Heart left ventricle (tissue), 16 donors: ENCODE results near the gene TLL1. TPM values are rescaled to one million over a fixed set of nuclear protein-coding genes. Genes with fewer than 3 reads are reported as not detected.

Source experiments
- ATAC-seq, 4 donors: fragments of 200-7000 bp; cut with Tn5 transposase; one replicate each; pipeline ENCODE4 v1.9.1; 2020 to 2022; ENCODE audit warnings: moderate library complexity in 4 of 4, mild to moderate bottlenecking in 3 of 4, moderate number of reproducible peaks in 1 of 4
- DNase-seq, 5 donors: peaks; one replicate each; pipeline ENCODE4 v3.0.0-alpha.2; 2020
- H3K27ac ChIP-seq, 12 donors: fragments of 200-600 bp; sonication (generic) in 4 of 12; one replicate each; pipeline versions ENCODE4 v1.5.0 to v1.8.0; 2016 to 2022; ENCODE audit warnings: mild to moderate bottlenecking in 2 of 12
- H3K27me3 ChIP-seq, 9 donors: fragments of 200-600 bp; sonication (generic) in 2 of 9; one replicate each; pipeline versions ENCODE4 v1.5.1 to v1.8.0; 2016 to 2022; ENCODE audit warnings: mild to moderate bottlenecking in 3 of 9
- H3K36me3 ChIP-seq, 9 donors: fragments of 200-600 bp; sonication (generic) in 2 of 9; one replicate each; pipeline versions ENCODE4 v1.5.0 to v1.8.0; 2018 to 2022; ENCODE audit warnings: mild to moderate bottlenecking in 2 of 9
- H3K4me1 ChIP-seq, 12 donors: fragments of 200-600 bp; sonication (generic) in 4 of 12; one replicate each; pipeline versions ENCODE4 v1.5.0 to v1.8.0; 2016 to 2022; ENCODE audit warnings: mild to moderate bottlenecking in 3 of 12
- H3K4me3 ChIP-seq, 12 donors: fragments of 200-600 bp; sonication (generic) in 4 of 12; one replicate each; pipeline versions ENCODE4 v1.5.0 to v1.8.0; 2017 to 2022; ENCODE audit warnings: mild to moderate bottlenecking in 9 of 12, moderate library complexity in 4 of 12
- H3K9me3 ChIP-seq, 12 donors: fragments of 200-600 bp; sonication (generic) in 4 of 12; one replicate each; pipeline versions ENCODE4 v1.5.0 to v1.8.0; 2016 to 2022; ENCODE audit warnings: mild to moderate bottlenecking in 1 of 12
- CTCF ChIP-seq, 12 donors: fragments of 200-600 bp; sonication (generic) in 4 of 12; IDR thresholded peaks; one replicate each; pipeline versions ENCODE4 v1.5.0 to v1.8.0; 2018 to 2022; ENCODE audit warnings: antibody characterized with exemption in 12 of 12, mild to moderate bottlenecking in 5 of 12
- POLR2A ChIP-seq, 2 donors: fragments of 450-650 bp; IDR thresholded peaks; one replicate each; pipeline ENCODE4 v1.6.1; 2017; ENCODE audit warnings: antibody characterized with exemption in 2 of 2, mild to moderate bottlenecking in 2 of 2, moderate library complexity in 2 of 2
- WGBS, 4 donors: extraction: QIAGEN DNeasy Blood & Tissue Kit in 2 of 4; methylation state at CpG; one replicate each; pipeline versions ENCODE4 v1.1.5 to v1.1.7; 2013 to 2018; 5-methylcytosine and 5-hydroxymethylcytosine counted together
- intact Hi-C, 10 donors: fragments of 100-400 bp; cut with DNase I; formaldehyde crosslinking; loops; one replicate each; pipeline versions ENCODE4 v1.11.1 to v1.14.2; 2022
- polyA plus RNA-seq, 2 donors: library from polyadenylated mRNA; stranded (reverse); fragments of 200-250 nt; gene quantifications; one replicate each; pipeline ENCODE4 v1.2.3, GENCODE V29; 2013
- total RNA-seq, 9 donors: library from RNA; depleted of rRNA in 2 of 9; stranded (reverse); fragments of >200 nt in 2 of 9; fragmentation: NEBNext Ultra II Directional in 3 of 9; extraction: Animal tissue kit (Norgen Biotek cat#: 25700) in 3 of 9; gene quantifications; one replicate each; pipeline versions ENCODE4 v1.1.0 to v1.2.4, GENCODE V29; 2016 to 2023
- donor health status: ischemic (EF 13 %, LVEDD 7.1; RV severe dilation, severe dysfunction).
- donor health status: healthy with polysubstance abuse.
- donor health status: DM: no; HTN: yes; CAD: no.
- donor health status: DM: no; HTN: no; CAD: no.
- donor health status: ischemic (EF 25% LVEDD 6.9; RV normal size, moderate dysfunction).
- donor health status: ischemic (EF 25% LVEDD 5.7; RV mildly dilated, moderate dysfunction).
- donor health status: healthy.
- donor health status: DM: yes; HTN: yes; CAD: no.
- donor health status: ischemic (EF 35%, LVEDD 5.7; RV mildly dilated, moderate dysfunction).
- donor health status: nonischemic (EF 11% LVEDD 7.7; RV severe dilation, severe dysfunction).
- donor health status: DM: yes; HTN: yes; CAD: no.
- donor health status: PGD.
- donor health status: ischemic (EF 29% LVEDD 5.4; RV normal size, mild dysfunction).
- donor health status: nonischemic (EF 23%, LVEDD 6.1; RV moderate dilation, normal function).

The TLL1 gene
- total and polyA plus RNA-seq, 11 donors: 0.08 to 4.5 (median 1.2) TPM

GRCh38 chr4:165909947-165910346, 36.9 kb downstream of the TLL1 start:
- no peak for TF ChIP-seq POLR2A (IDR thresholded peaks at IDR 0.05)
- TF ChIP-seq CTCF (IDR thresholded peaks at IDR 0.05): no peak
- H3K4me3 ChIP-seq: no peak overlapping the region
- intact Hi-C loops: loop anchor here in 1 of 10 donors (5.0 kb wide), 1 partner anchor 38 kb away; the partner anchor contains the start of gene TLL1
- H3K4me1 ChIP-seq: peaks cover 0 to 19% (median 0%) of the 10 kb centered on the region in 12 donors
- H3K27me3 ChIP-seq: no peaks in the 10 kb centered on the region
- DNase-seq (no peak), ATAC-seq (peak in 1 of 4 donors; percentile 55)
- H3K27ac ChIP-seq: peak overlapping the region in 4 of 12 donors; percentile 2 to 41 (median 32)
- WGBS, 4 donors: 52 to 68% (median 59%) methylated on average over 2 of the region's 2 CpGs
- H3K9me3 ChIP-seq: no peaks in the 10 kb centered on the region
- H3K36me3 ChIP-seq: no peaks in the 10 kb centered on the region

GRCh38 chr4:165915215-165915614, 42.2 kb downstream of the TLL1 start:
- Histone ChIP-seq H3K4me1 (peaks cover 0 to 3% (median 0%) of the 10 kb centered on the region in 12 donors), H3K9me3 (no peaks in the 10 kb centered on the region), H3K27me3 (no peaks in the 10 kb centered on the region), H3K27ac (no peak overlapping the region), H3K4me3 (no peak overlapping the region), H3K36me3 (no peaks in the 10 kb centered on the region)
- WGBS, 4 donors: 73 to 80% (median 74%) methylated on average over 3 of the region's 3 CpGs
- ATAC-seq (no peak), DNase-seq (no peak)
- intact Hi-C loops: no loop called here
- no peak for TF ChIP-seq CTCF (IDR thresholded peaks at IDR 0.05)
- no peak for TF ChIP-seq POLR2A (IDR thresholded peaks at IDR 0.05)

- DNase-seq: no peak
- 76 to 81% (median 79%) methylated on average over 3 of the region's 3 CpGs for WGBS, 4 donors
- intact Hi-C loops: no loop called here
Observed at GRCh38 chr4:165921546-165921945, 48.5 kb downstream of the TLL1 start.

GRCh38 chr4:165922747-165923146, 49.7 kb downstream of the TLL1 start:
- DNase-seq: no peak
- intact Hi-C loops: no loop called here
- Histone ChIP-seq H3K4me1 (no peaks in the 10 kb centered on the region), H3K9me3 (no peaks in the 10 kb centered on the region), H3K27ac (no peak overlapping the region), H3K36me3 (no peaks in the 10 kb centered on the region), H3K4me3 (no peak overlapping the region), H3K27me3 (no peaks in the 10 kb centered on the region)
- ATAC-seq: no peak
- no peak for TF ChIP-seq CTCF (IDR thresholded peaks at IDR 0.05)
- TF ChIP-seq POLR2A (IDR thresholded peaks at IDR 0.05): no peak

More at GRCh38 chr4:165921546-165921945, 48.5 kb downstream of the TLL1 start:
- no peak overlapping the region for H3K27ac ChIP-seq
- H3K27me3 ChIP-seq: no peaks in the 10 kb centered on the region
- H3K9me3 ChIP-seq: no peaks in the 10 kb centered on the region
- no peaks in the 10 kb centered on the region for H3K4me1 ChIP-seq
- no peak for ATAC-seq
- no peak overlapping the region for H3K4me3 ChIP-seq
- TF ChIP-seq POLR2A (IDR thresholded peaks at IDR 0.05): no peak
- TF ChIP-seq CTCF (IDR thresholded peaks at IDR 0.05): no peak
- no peaks in the 10 kb centered on the region for H3K36me3 ChIP-seq
